HEK293T (cell line): Measurements from ENCODE around the gene RAB13.

Experiments used
- CTCF ChIA-PET: fragments of 350-600 bp; formaldehyde crosslinking; extraction: SDS; loops from one replicate; lab custom pipeline; 2021; ENCODE audit warnings: antibody characterized with exemption, inconsistent platforms; lab: Yijun Ruan, JAX
- POLR2A ChIA-PET: fragments of 350-600 bp; formaldehyde crosslinking; extraction: SDS; loops from one replicate; lab custom pipeline; 2020; ENCODE audit warnings: antibody characterized with exemption, inconsistent platforms; lab: Yijun Ruan, JAX
- DNase-seq: peaks from one replicate; pipeline ENCODE4 v3.0.0; 2012; ENCODE audit warnings: mixed read lengths; ENCODE audit errors: extremely low spot score
- ARNT ChIP-seq: fragments of 450-650 bp; IDR thresholded peaks from 2 replicates; pipeline ENCODE4 v1.6.1; 2017; ENCODE audit warnings: mild to moderate bottlenecking
- BHLHE40 ChIP-seq: fragments of 450-650 bp; IDR thresholded peaks from 2 replicates; pipeline ENCODE4 v1.6.1; 2016; ENCODE audit warnings: mild to moderate bottlenecking, moderate library complexity, borderline replicate concordance
- CTBP1 ChIP-seq: fragments of 450-650 bp; IDR thresholded peaks from 2 replicates; pipeline ENCODE4 v1.6.1; 2016; ENCODE audit warnings: borderline replicate concordance
- ELF4 ChIP-seq: fragments of 450-650 bp; IDR thresholded peaks from 2 replicates; pipeline ENCODE4 v1.6.1; 2017; ENCODE audit warnings: antibody characterized with exemption
- FOXA1 ChIP-seq: fragments of 450-650 bp; IDR thresholded peaks from 2 replicates; pipeline ENCODE4 v1.6.1; 2016; ENCODE audit warnings: mild to moderate bottlenecking
- FOXK2 ChIP-seq: fragments of 450-650 bp; IDR thresholded peaks from 2 replicates; pipeline ENCODE4 v1.6.1; 2016; ENCODE audit warnings: mild to moderate bottlenecking
- FOXM1 ChIP-seq: fragments of 450-650 bp; IDR thresholded peaks from 2 replicates; pipeline ENCODE4 v1.6.1; 2017; ENCODE audit warnings: mild to moderate bottlenecking, borderline replicate concordance
- HDGF ChIP-seq: fragments of 450-650 bp; IDR thresholded peaks from 2 replicates; pipeline ENCODE4 v1.6.1; 2017; ENCODE audit warnings: antibody characterized with exemption, borderline replicate concordance
- L3MBTL2 ChIP-seq: fragments of 450-650 bp; conservative IDR thresholded peaks from 2 replicates; pipeline ENCODE4 v1.6.1; 2016; ENCODE audit warnings: mild to moderate bottlenecking
- LEF1 ChIP-seq: fragments of 450-650 bp; IDR thresholded peaks from 2 replicates; pipeline ENCODE4 v1.6.1; 2017; ENCODE audit warnings: mild to moderate bottlenecking, borderline replicate concordance
- NFRKB ChIP-seq: fragments of 450-650 bp; IDR thresholded peaks from 2 replicates; pipeline ENCODE4 v1.6.1; 2016; ENCODE audit warnings: mild to moderate bottlenecking, moderate library complexity
- SP1 ChIP-seq: fragments of 450-650 bp; IDR thresholded peaks from 2 replicates; pipeline ENCODE4 v1.6.1; 2017
- SUZ12 ChIP-seq: fragments of 450-650 bp; IDR thresholded peaks from 2 replicates; pipeline ENCODE4 v1.6.1; 2016; ENCODE audit warnings: mild to moderate bottlenecking
- TARDBP ChIP-seq: fragments of 450-650 bp; IDR thresholded peaks from 2 replicates; pipeline ENCODE4 v1.6.1; 2016
- ZNF384 ChIP-seq: fragments of 450-650 bp; IDR thresholded peaks from 2 replicates; pipeline ENCODE4 v1.6.1; 2016
- TF ChIP-seq, protein P1 (sequence below): fragments of 450-650 bp; IDR thresholded peaks from 2 replicates; pipeline ENCODE4 v1.6.1; 2016

Gene RAB13

DNA sequence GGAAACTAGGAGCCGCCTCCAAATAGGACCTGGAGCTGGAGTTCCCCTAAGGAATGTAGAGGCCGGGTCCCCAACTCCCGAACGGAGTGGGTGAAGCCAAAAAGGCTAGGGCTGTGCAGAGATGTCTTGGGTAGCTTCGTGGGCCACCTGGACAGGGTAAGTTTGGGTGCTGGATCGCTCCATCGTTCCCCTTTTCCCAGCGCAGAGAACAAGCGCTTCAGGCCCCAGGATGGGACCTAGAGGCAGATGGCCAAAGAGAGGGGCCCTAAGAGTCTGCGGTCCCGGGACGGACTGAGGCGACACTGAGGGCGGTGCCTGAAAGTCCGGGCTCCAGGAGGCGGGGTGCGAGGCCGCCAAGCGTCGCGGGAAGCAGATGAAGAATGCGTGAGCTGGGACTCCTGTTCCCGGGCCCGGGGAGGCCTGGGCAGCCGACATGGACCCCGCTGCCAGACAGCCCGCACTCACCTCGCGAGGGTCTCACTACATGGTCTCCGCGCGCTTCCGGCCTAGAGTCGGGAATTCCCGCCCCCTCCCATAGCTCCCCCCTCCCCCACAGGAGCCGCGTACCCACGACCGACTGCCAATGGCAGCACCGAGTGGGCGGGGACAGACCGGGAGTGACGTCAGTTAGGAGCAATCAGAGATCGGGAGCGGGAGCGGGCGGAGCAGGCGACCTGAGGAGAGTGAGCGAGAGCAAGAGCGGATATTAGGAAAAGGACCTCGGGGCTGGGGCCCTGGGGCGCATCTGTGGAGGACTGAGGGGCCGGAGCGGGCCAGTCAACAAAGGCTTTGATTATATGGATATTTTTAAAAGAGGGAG is 22.9 kb downstream of the RAB13 start, which contains the start of gene SLC39A1:
Gene SLC39A1, minus strand, starts transcription at position 508 of the 820 bp plus-strand sequence. CDS start 822 bp downstream, outside the sequence.
- ChIA-PET POLR2A (interaction anchor here (0.7 to 4.0 kb wide), 22 partner anchors 9 to 336 kb away, joined by 3 to 65 read pairs (median 5); partner anchors contain the start of genes CHTOP, DENND4B, GATAD2B and JTB), CTCF (interaction anchor here (0.6 to 1.6 kb wide), 4 partner anchors 17 to 108 kb away, joined by 3 to 9 read pairs (median 6); partner anchors contain the start of genes DENND4B and RAB13)
- TF ChIP-seq, protein P1, sequence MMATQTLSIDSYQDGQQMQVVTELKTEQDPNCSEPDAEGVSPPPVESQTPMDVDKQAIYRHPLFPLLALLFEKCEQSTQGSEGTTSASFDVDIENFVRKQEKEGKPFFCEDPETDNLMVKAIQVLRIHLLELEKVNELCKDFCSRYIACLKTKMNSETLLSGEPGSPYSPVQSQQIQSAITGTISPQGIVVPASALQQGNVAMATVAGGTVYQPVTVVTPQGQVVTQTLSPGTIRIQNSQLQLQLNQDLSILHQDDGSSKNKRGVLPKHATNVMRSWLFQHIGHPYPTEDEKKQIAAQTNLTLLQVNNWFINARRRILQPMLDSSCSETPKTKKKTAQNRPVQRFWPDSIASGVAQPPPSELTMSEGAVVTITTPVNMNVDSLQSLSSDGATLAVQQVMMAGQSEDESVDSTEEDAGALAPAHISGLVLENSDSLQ: peak; percentile 99
- TF ChIP-seq FOXM1: no peak
- TF ChIP-seq TARDBP: no peak
- no peak for TF ChIP-seq ZNF384
- no peak for TF ChIP-seq LEF1
- TF ChIP-seq SUZ12: no peak
- no peak for TF ChIP-seq NFRKB
- TF ChIP-seq CTBP1: no peak
- peak; percentile 42; the same call in 1 of the 2 replicates for TF ChIP-seq ELF4
- TF ChIP-seq BHLHE40: no peak
- peak; percentile 72 for TF ChIP-seq L3MBTL2
- DNase-seq: peak; percentile 94

DNA sequence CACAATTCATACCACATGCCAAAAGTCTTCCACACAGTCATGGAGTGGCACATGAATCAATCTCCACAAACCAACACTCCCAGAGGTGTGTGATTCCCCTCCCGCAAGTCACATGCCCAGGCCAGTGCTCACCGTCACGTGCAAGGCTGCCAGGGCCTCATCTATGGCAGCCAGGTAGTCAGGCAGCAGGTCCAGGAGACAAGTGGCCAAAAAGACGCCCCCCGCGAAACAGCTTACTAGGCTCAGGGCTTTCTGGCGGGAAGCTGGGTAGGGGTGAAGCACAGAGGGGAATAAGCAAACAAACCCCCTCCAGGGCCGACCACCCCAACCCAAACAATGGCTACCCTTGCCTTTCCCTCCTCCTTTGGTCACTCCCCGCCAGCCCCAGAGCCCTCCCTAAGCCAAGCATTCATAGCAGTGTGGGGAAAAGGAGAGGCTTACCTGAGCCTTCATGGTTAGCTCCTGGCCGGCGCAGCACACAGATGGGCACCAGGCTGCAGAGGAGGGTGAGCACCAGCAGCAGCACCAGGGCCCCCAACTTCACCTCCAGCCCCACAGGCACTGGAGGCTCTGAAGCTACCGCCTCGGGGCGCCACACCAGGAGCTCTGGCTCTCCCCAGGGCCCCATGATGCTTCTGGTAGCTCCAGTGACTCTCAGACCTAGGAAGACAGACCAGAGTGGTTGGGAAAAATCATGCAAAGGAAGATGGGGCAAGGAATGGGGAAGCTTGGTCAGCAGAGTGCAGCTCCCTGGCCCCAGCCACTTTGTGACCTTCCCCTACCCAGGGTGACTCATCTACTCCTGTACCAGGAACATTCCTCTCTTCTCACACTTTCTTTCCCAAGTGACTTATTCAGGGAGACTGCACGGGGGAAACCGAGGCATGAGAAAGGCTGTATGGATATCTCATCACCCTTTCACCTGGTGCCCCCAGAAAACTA is 23.8 kb downstream of the RAB13 start:
- ChIA-PET POLR2A (interaction anchor here (1.0 to 4.0 kb wide), 14 partner anchors 9 to 335 kb away, joined by 3 to 65 read pairs (median 10); partner anchors contain the start of genes DENND4B, GATAD2B, JTB and RAB13), CTCF (interaction anchor here (0.6 to 1.6 kb wide), 3 partner anchors 16 to 107 kb away, joined by 6 to 9 read pairs (median 7); partner anchors contain the start of genes DENND4B and RAB13)
- no peak for DNase-seq
- TF ChIP-seq ARNT (no peak), FOXK2 (no peak), CTBP1 (no peak), ELF4 (no peak), FOXM1 (no peak), ZNF384 (no peak), L3MBTL2 (no peak), BHLHE40 (no peak), LEF1 (no peak), HDGF (no peak), FOXA1 (no peak), NFRKB (no peak), SP1 (no peak), SUZ12 (no peak), TARDBP (no peak)
- TF ChIP-seq, protein P1: no peak

GRCh38 chr1:153961421-153961820 is 24.7 kb downstream of the RAB13 start:
- DNase-seq: no peak
- POLR2A ChIA-PET: interaction anchor here (3.2 to 4.0 kb wide), 2 partner anchors 15 to 29 kb away, joined by 27 to 38 read pairs; partner anchors contain the start of genes DENND4B and RPS27
- CTCF ChIA-PET: no interaction called here
- TF ChIP-seq ARNT: no peak
- no peak for TF ChIP-seq LEF1
- TF ChIP-seq ZNF384: no peak
- TF ChIP-seq L3MBTL2: no peak
- TF ChIP-seq CTBP1: no peak
- TF ChIP-seq TARDBP: no peak
- TF ChIP-seq SUZ12: no peak
- no peak for TF ChIP-seq SP1

GRCh38 chr1:153960206-153960605 is 25.9 kb downstream of the RAB13 start:
- TF ChIP-seq SUZ12: no peak
- no peak for TF ChIP-seq LEF1
- TF ChIP-seq HDGF: no peak
- TF ChIP-seq, protein P1: no peak
- TF ChIP-seq CTBP1: no peak
- TF ChIP-seq FOXK2: no peak
- TF ChIP-seq TARDBP: no peak
- TF ChIP-seq L3MBTL2: no peak
- TF ChIP-seq ELF4: no peak
- TF ChIP-seq NFRKB: no peak
- no peak for TF ChIP-seq FOXA1
- TF ChIP-seq FOXM1: no peak
- TF ChIP-seq SP1: no peak
- TF ChIP-seq ZNF384: no peak
- CTCF ChIA-PET: no interaction called here
- DNase-seq: no peak
- POLR2A ChIA-PET: interaction anchor here (1.0 to 7.7 kb wide), 5 partner anchors 7 to 30 kb away, joined by 3 to 74 read pairs (median 20); partner anchors contain the start of genes CREB3L4, DENND4B, JTB and RAB13

DNA sequence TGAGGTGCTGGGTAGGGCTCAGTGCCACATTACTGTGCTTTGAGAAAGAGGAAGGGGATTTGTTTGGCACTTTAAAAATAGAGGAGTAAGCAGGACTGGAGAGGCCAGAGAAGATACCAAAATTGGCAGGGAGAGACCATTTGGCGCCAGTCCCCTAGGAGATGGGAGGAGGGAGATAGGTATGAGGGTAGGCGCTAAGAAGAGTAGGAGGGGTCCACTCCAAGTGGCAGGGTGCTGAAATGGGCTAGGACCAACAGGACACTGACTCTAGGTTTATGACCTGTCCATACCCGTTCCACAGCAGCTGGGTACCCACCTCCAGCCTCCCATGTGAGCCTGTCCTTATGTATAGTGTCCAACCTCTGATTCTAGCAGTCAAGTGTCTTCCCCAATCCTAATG is 26.7 kb downstream of the RAB13 start:
- POLR2A ChIA-PET: interaction anchor here (1.0 to 7.7 kb wide), 5 partner anchors 7 to 31 kb away, joined by 3 to 74 read pairs (median 20); partner anchors contain the start of genes CREB3L4, DENND4B, JTB and RAB13
- TF ChIP-seq ARNT: no peak
- TF ChIP-seq ELF4: no peak
- TF ChIP-seq BHLHE40: no peak
- DNase-seq: no peak
- CTCF ChIA-PET: no interaction called here
